Measurements from ENCODE around the gene YPEL4.

The YPEL4 gene

GRCh38 chr11:57604296-57605027 is 45.2 kb downstream of the YPEL4 start:
- H3K4me3 ChIP-seq (replicated peaks; ENCODE audit: low read depth, low read length) = no peak overlapping the region
- DNase-seq (ENCODE audit: extremely low read depth, low read depth) = no peak
- TF ChIP-seq CTCF (IDR thresholded peaks at IDR 0.05; ENCODE audit: low read depth, low read length, missing control alignments) = no peak

GRCh38 chr11:57601297-57601696 is 48.4 kb downstream of the YPEL4 start:
- H3K4me3 ChIP-seq (replicated peaks; ENCODE audit: low read depth, low read length) = no peak overlapping the region
- no peak for TF ChIP-seq CTCF (IDR thresholded peaks at IDR 0.05; ENCODE audit: low read depth, low read length, missing control alignments)
- no peak for DNase-seq (ENCODE audit: extremely low read depth, low read depth)

GRCh38 chr11:57599381-57599780 is 50.3 kb downstream of the YPEL4 start:
- DNase-seq (ENCODE audit: extremely low read depth, low read depth) = no peak
- no peak overlapping the region for H3K4me3 ChIP-seq (replicated peaks; ENCODE audit: low read depth, low read length)
- no peak for TF ChIP-seq CTCF (IDR thresholded peaks at IDR 0.05; ENCODE audit: low read depth, low read length, missing control alignments)

GRCh38 chr11:57598831-57599155 is 50.9 kb downstream of the YPEL4 start:
- no peak overlapping the region for H3K4me3 ChIP-seq (replicated peaks; ENCODE audit: low read depth, low read length)
- DNase-seq (ENCODE audit: extremely low read depth, low read depth) = no peak
- no peak for TF ChIP-seq CTCF (IDR thresholded peaks at IDR 0.05; ENCODE audit: low read depth, low read length, missing control alignments)

GRCh38 chr11:57597916-57598830 is 51.5 kb downstream of the YPEL4 start:
- no peak for TF ChIP-seq CTCF (IDR thresholded peaks at IDR 0.05; ENCODE audit: low read depth, low read length, missing control alignments)
- no peak for DNase-seq (ENCODE audit: extremely low read depth, low read depth)
- H3K4me3 ChIP-seq (replicated peaks; ENCODE audit: low read depth, low read length) = no peak overlapping the region; the same call in 1 of the 2 replicates

- no peak within 1 kb of the TSS; the same call in 1 of the 2 replicates for H3K4me3 ChIP-seq (replicated peaks; ENCODE audit: low read depth, low read length)
- TF ChIP-seq CTCF (IDR thresholded peaks at IDR 0.05; ENCODE audit: low read depth, low read length, missing control alignments) = no peak
These were observed 52.2 kb downstream of the YPEL4 start, which contains the start of gene SERPING1 for GRCh38 chr11:57597461-57597915. TSS of gene SERPING1 (plus strand) at chr11:57597685. CDS start at chr11:57598271, 586 bp downstream.

More at GRCh38 chr11:57597461-57597915, 52.2 kb downstream of the YPEL4 start, which contains the start of gene SERPING1:
- no peak for DNase-seq (ENCODE audit: extremely low read depth, low read depth)
